ENCODE results near the gene BCKDHB. TPM values are rescaled to one million over a fixed set of nuclear protein-coding genes. Genes with fewer than 3 reads are reported as not detected.

The BCKDHB gene
- total RNA-seq, 2 experiments from 2014 or later, result 16.4 to 18.8 TPM

DNA sequence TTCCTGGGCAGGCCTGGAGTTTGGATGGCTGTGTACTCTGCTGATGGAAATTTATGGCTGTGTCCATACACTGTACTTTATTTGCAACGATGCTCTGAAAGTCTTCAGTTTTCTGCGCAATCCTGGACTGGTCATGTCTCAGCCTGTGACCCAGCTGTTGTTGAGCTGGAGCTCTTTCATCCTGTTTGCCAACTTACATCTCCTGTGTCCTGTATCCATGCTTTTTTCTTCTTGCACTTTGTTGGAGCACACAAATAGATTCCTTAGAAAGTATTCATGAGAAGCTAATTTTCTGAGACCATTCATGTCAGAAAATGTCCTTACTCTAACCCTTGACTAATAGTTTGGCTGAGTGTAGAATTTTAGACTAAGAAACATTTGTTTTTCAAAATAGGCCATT, 251.2 kb downstream of the BCKDHB start:
- ChIA-PET CTCF (no interaction called here), POLR2A (no interaction called here)
- Mint-ChIP-seq H3K9me3 (no peaks in the 10 kb centered on the region), H3K36me3 (ENCODE audit: low read depth) (no peaks in the 10 kb centered on the region), H3K4me1 (no peaks in the 10 kb centered on the region), H3K4me3 (no peak overlapping the region), H3K27ac (no peak overlapping the region), H3K27me3 (no peaks in the 10 kb centered on the region)
- no peak for DNase-seq

DNA sequence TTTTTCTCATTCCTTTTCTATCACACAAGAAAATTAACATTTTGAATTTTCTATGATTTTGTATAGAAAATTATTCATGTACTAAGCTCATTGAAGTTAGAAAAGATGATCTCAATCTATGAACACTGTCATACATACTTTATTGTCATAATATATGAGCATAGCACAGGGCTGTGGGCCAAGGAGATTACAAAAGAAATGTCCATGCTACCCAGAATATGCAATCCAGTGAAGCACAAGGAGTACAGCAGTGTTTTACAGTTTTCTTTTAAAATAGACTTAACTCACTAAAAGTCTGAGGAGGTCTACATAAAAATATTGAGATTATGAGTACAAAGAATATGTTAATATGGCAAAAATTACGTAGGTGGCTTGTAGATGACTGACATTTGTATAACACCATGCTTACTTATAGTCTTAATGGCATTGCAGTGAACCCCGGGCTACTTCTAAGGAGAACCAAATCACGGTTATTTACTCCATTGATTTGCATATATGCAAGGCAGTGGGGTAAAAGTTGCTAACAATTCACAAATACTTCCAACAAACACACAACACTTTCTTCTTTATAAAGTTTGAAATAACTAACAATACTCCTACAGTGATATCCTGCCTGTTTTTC, 257.1 kb downstream of the BCKDHB start:
- Mint-ChIP-seq H3K4me1 (no peaks in the 10 kb centered on the region), H3K9me3 (no peaks in the 10 kb centered on the region), H3K27me3 (no peaks in the 10 kb centered on the region), H3K36me3 (ENCODE audit: low read depth) (no peaks in the 10 kb centered on the region), H3K4me3 (no peak overlapping the region), H3K27ac (no peak overlapping the region)
- POLR2A ChIA-PET, result no interaction called here
- CTCF ChIA-PET, result no interaction called here
- DNase-seq, result no peak

DNA sequence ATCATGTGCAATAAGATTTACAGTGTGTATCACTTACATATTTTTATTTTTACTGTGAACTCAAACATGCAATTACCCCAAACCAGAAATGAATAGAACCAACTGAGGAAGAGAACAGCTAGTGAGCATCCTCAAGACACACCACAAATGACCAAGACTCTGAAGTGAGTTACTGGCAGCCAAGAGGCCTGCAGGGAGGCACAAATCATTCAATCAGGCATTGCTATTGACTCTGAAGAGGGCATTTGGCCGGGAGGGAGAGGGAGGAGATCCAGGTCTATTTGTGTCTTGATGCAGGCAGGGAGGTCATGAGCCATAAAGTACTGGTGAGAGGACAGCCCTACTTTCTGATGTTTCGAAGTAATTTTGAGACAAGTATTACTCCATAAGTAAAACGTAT, 257.7 kb downstream of the BCKDHB start:
- no peaks in the 10 kb centered on the region for H3K27me3 Mint-ChIP-seq
- ChIA-PET POLR2A (no interaction called here), CTCF (no interaction called here)
- H3K9me3 Mint-ChIP-seq, result no peaks in the 10 kb centered on the region
- no peak overlapping the region for H3K4me3 Mint-ChIP-seq
- no peak overlapping the region for H3K27ac Mint-ChIP-seq
- DNase-seq, result no peak
- H3K36me3 Mint-ChIP-seq (ENCODE audit: low read depth), result no peaks in the 10 kb centered on the region
- H3K4me1 Mint-ChIP-seq, result no peaks in the 10 kb centered on the region

DNA sequence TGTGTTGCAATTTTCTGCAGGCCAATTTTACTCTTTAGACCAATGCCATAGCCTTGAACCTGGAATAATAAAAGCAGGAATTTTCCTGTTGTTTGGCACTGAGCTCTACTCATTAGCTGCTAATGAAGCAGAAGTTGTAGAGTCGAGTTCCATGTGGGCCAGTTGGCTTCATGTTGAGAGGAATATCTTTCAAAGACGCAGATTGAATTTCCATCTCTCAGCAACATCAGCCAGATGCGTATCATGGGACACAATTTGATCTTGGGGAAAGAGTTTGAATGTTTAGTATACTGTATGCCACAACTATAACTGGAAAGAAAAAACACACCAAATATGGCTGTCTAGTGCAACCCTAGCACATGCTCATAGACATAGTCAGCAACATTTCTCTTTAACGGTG, 259.6 kb downstream of the BCKDHB start:
- no peak overlapping the region for H3K4me3 Mint-ChIP-seq
- no peaks in the 10 kb centered on the region for H3K36me3 Mint-ChIP-seq (ENCODE audit: low read depth)
- POLR2A ChIA-PET, result interaction anchor here (0.6 kb wide), 1 partner anchor 35 kb away, joined by 3 read pairs; no protein-coding TSS in a partner anchor
- no peak for DNase-seq
- no peaks in the 10 kb centered on the region for H3K4me1 Mint-ChIP-seq
- no peaks in the 10 kb centered on the region for H3K27me3 Mint-ChIP-seq
- H3K9me3 Mint-ChIP-seq, result no peaks in the 10 kb centered on the region
- CTCF ChIA-PET, result no interaction called here
- no peak overlapping the region for H3K27ac Mint-ChIP-seq

DNA sequence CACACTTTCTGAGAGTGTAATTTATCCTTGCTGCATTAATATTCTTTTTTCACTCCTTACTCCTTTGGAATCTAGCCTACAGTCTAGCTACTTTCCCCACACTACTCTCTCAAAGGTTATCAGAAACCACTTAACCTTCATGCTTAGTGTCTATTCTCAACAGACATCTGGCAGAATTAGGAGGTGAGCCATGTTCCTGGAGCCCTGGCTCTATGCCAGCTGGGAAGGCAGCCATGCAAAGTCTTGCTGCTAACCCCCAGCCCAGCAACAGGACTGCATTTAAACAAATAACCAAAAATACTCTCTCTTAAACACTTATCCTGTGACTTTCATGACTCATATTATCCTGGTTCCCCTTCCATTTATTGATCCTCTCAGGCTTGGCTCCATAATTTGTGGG, 260.2 kb downstream of the BCKDHB start:
- no peak for DNase-seq
- no peaks in the 10 kb centered on the region for H3K9me3 Mint-ChIP-seq
- no peaks in the 10 kb centered on the region for H3K4me1 Mint-ChIP-seq
- ChIA-PET CTCF (no interaction called here), POLR2A (interaction anchor here (0.6 kb wide), 1 partner anchor 34 kb away, joined by 3 read pairs; no protein-coding TSS in a partner anchor)
- H3K36me3 Mint-ChIP-seq (ENCODE audit: low read depth), result no peaks in the 10 kb centered on the region
- no peaks in the 10 kb centered on the region for H3K27me3 Mint-ChIP-seq
- no peak overlapping the region for H3K4me3 Mint-ChIP-seq
- no peak overlapping the region for H3K27ac Mint-ChIP-seq

DNA sequence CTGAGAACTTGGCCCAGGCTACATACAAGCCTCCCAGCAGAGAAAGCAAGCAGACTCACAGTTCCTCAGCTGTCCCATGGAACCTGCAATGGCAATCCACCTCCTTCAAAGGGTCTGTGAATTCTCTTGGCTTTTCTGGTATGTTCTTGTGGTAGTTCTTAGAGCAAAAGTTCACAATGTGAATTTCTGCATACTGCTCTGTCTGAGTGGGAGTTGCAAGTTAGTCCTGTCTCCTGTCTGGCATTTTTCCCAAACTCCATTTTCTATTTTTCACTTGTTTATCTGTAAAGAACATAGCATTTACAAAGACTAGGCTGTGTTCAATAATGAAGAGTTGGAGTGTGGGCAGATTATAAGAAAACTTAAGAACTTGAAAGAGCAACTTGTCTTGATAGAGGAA, 269.9 kb downstream of the BCKDHB start:
- CTCF ChIA-PET, result no interaction called here
- Mint-ChIP-seq H3K27me3 (no peaks in the 10 kb centered on the region), H3K36me3 (ENCODE audit: low read depth) (no peaks in the 10 kb centered on the region), H3K4me3 (no peak overlapping the region), H3K4me1 (no peaks in the 10 kb centered on the region), H3K27ac (no peak overlapping the region), H3K9me3 (peaks cover 5% of the 10 kb centered on the region)
- DNase-seq, result no peak
- POLR2A ChIA-PET, result no interaction called here

DNA sequence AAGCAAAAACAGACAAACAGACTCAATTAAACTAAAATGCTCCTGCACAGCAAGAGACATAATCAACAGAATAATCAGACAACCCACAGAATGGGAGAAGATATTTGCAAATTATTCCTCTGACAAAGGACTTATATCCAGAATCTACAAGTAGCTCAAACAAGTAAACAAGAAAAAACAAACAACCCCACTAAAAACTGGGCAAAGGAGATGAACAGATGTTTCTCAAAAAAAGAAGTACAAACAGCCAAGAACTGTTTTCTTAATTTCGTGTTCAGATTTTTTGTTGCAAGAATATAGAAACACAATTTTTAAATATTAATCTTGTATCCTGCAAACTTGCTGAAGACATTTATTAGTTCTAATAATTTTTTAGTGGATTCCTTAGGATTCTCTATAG, 274.1 kb downstream of the BCKDHB start:
- POLR2A ChIA-PET, result no interaction called here
- H3K4me3 Mint-ChIP-seq, result no peak overlapping the region
- no peaks in the 10 kb centered on the region for H3K9me3 Mint-ChIP-seq
- H3K27me3 Mint-ChIP-seq, result no peaks in the 10 kb centered on the region
- no peaks in the 10 kb centered on the region for H3K36me3 Mint-ChIP-seq (ENCODE audit: low read depth)
- DNase-seq, result no peak
- no peak overlapping the region for H3K27ac Mint-ChIP-seq
- CTCF ChIA-PET, result no interaction called here
- no peaks in the 10 kb centered on the region for H3K4me1 Mint-ChIP-seq

DNA sequence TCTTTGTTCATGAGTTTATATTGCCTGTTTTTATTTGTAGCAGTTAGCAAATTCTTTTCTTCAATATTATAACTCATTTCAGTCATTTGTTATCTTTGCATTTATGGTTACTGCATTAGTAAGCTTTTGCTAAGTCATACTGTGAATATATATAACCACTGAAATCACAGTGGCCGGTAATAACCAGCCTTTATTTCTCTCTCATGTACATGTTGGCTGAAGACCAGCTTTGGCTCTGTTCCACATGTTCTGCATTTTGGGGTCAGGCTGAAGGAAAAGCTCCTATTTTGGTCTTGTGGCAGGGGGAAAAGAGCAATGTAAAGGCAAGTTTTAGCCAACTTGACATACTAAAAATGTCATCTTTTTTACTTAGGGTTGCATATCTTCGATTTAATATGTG, 276.3 kb downstream of the BCKDHB start:
- no peak for DNase-seq
- H3K9me3 Mint-ChIP-seq, result no peaks in the 10 kb centered on the region
- CTCF ChIA-PET, result no interaction called here
- POLR2A ChIA-PET, result no interaction called here
- no peaks in the 10 kb centered on the region for H3K4me1 Mint-ChIP-seq
- H3K27me3 Mint-ChIP-seq, result no peaks in the 10 kb centered on the region
- H3K27ac Mint-ChIP-seq, result no peak overlapping the region
- no peaks in the 10 kb centered on the region for H3K36me3 Mint-ChIP-seq (ENCODE audit: low read depth)
- no peak overlapping the region for H3K4me3 Mint-ChIP-seq

DNA sequence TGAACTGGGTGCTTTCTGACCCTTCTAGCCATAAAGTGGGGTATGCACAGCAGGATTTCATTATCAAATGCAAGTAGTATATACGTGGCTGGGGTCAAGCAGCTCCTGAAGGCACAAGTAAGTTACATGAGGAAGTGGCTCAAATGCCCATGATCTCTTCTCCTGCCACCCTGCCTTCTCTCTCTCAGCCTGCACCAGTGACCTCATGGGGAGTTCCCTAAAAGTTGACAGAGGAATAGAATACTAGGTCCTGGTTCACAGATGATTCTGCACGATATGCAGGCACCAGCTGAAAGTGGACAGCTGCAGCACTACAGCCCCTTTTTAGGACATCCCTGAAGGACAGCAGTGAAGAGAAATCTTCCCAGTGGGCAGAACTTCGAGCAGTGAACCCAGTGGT, 282.0 kb downstream of the BCKDHB start:
- no peak for DNase-seq
- Mint-ChIP-seq H3K27ac (no peak overlapping the region), H3K9me3 (no peaks in the 10 kb centered on the region), H3K4me3 (no peak overlapping the region), H3K4me1 (no peaks in the 10 kb centered on the region), H3K36me3 (ENCODE audit: low read depth) (no peaks in the 10 kb centered on the region), H3K27me3 (no peaks in the 10 kb centered on the region)
- POLR2A ChIA-PET, result no interaction called here
- CTCF ChIA-PET, result no interaction called here

Other genes with a start within 250 kb of the BCKDHB start
- 1 to 10 TPM in 1 of 2 experiments, under 1 TPM in 1; 0.79 to 1.1 TPM for gene ELOVL4, start 159.1 kb upstream of the BCKDHB start, total RNA-seq
- gene TTK, start 102.0 kb upstream of the BCKDHB start, total RNA-seq, result 10 to 100 TPM; 40.7 to 52.5 TPM